Kidney epithelial cell (primary cell): ENCODE results near the gene XRCC3. TPM values are rescaled to one million over a fixed set of nuclear protein-coding genes. Genes with fewer than 3 reads are reported as not detected.
A peak's percentile ranks its signal among the peaks of the same experiment; 100 is the strongest.

Experiments used
- DNase-seq: peaks from one replicate; pipeline ENCODE4 v3.0.0-alpha.2; 2010; ENCODE audit warnings: low read depth
- H3K27me3 ChIP-seq: 2 replicates; pipeline ENCODE4 v1.6.0; 2011; ENCODE audit warnings: low read length; ENCODE audit not compliant: control insufficient read depth, insufficient read depth
- H3K36me3 ChIP-seq: 2 replicates; pipeline ENCODE4 v1.5.1; 2011; ENCODE audit warnings: low read length; ENCODE audit not compliant: control insufficient read depth, insufficient read depth
- H3K4me3 ChIP-seq: 2 replicates; pipeline ENCODE4 v1.5.1; 2011; ENCODE audit warnings: low read depth, mild to moderate bottlenecking, control low read depth, low read length
- CTCF ChIP-seq: IDR thresholded peaks from 2 replicates; pipeline ENCODE4 v1.5.1; 2011; ENCODE audit warnings: mild to moderate bottlenecking, moderate library complexity, low read length, control low read depth, inconsistent platforms; ENCODE audit not compliant: insufficient read depth, poor library complexity, severe bottlenecking
- total RNA-seq: library from RNA; depleted of rRNA; stranded (reverse); fragments of >200 nt; gene quantifications from 2 replicates; pipeline ENCODE4 v1.2.3, GENCODE V29; 2015

Gene XRCC3
- total RNA-seq, 1 donor from 2014 or later, result 10.4 TPM

DNA sequence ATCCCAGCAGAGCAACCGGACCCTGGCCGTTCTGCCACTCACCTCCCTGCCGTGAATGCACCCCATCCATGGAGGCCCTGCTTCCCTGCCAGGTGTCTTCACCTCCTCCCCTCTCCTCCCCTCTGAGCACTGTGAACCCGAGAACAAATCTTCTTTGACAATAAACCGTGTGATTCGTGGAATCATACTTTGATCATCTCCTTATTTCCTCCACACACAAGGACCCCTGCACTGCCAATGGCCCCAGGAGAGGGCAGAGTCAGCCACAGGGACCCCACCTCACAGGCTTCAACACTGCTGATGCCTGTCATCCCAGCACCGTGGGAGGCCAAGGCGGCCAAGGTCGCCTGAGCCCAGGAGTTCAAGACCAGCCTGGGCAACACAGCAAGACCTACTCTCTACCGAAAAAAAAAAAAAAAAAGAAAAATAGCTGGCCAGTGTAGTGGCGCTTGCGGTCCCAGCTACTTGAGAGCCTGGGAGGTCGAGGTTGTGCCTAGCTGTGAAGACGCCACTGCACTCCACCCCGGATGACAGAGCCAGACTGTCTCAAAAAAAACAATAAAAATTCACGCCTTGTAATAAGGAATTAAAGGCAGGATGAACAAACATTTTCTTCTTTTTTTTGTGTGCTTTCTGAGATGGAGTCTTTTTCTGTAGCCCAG lies 1.1 kb downstream of the XRCC3 start:
- TF ChIP-seq CTCF, result no peak
- Histone ChIP-seq H3K4me3 (peak overlapping the region; percentile 57), H3K36me3 (no peaks in the 10 kb centered on the region), H3K27me3 (no peaks in the 10 kb centered on the region)
- no peak for DNase-seq

- H3K27me3 ChIP-seq, result no peaks in the 10 kb centered on the region
- no peak for TF ChIP-seq CTCF
- no peak for DNase-seq
- H3K36me3 ChIP-seq, result no peaks in the 10 kb centered on the region
- no peak overlapping the region for H3K4me3 ChIP-seq
Observed at GRCh38 chr14:103713304-103714062, 1.8 kb downstream of the XRCC3 start.

GRCh38 chr14:103712633-103713247 lies 2.5 kb downstream of the XRCC3 start:
- Histone ChIP-seq H3K36me3 (peaks cover 1% of the 10 kb centered on the region), H3K27me3 (no peaks in the 10 kb centered on the region), H3K4me3 (no peak overlapping the region)
- DNase-seq, result no peak
- no peak for TF ChIP-seq CTCF

- DNase-seq, result no peak
- H3K36me3 ChIP-seq, result peaks cover 1% of the 10 kb centered on the region
- H3K27me3 ChIP-seq, result no peaks in the 10 kb centered on the region
- H3K4me3 ChIP-seq, result no peak overlapping the region
- no peak for TF ChIP-seq CTCF
Observed at GRCh38 chr14:103711516-103712431, 3.5 kb downstream of the XRCC3 start.

- Histone ChIP-seq H3K4me3 (no peak overlapping the region), H3K27me3 (no peaks in the 10 kb centered on the region), H3K36me3 (peaks cover 1% of the 10 kb centered on the region)
- DNase-seq, result no peak
- TF ChIP-seq CTCF, result no peak
Observed at GRCh38 chr14:103710771-103711377, 4.4 kb downstream of the XRCC3 start.
